ENCODE results near the gene IFNK.
A peak's percentile ranks its signal among the peaks of the same experiment; 100 is the strongest.

Gene IFNK

GRCh38 chr9:27519466-27520465, 4.3 kb upstream of the IFNK start:
- in situ Hi-C loops (cut with HindIII; ENCODE audit: low pct_ligation_motif_present, low sequenced_read_pairs), result loop anchor here (25.0 kb wide), 1 partner anchor 182 kb away; no protein-coding TSS in a partner anchor

DNA sequence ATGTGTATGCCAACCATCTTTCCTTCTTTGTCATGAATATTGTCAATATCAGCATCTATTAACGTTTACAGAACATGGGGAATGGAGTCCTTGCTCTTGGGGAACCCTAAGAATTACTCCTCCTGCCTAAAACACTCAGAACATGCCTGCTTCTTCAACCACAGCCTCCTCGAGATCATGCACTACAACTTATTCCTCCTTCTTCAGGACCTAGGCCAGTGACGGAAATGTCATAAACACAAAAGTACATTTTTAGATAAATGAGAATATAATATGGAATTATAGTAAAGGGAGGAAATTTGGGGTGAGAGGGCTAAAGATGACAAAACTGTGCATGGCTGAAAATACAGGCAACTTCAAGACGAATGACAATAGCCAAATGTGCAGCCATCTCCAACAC, 3.1 kb upstream of the IFNK start:
- H3K27me3 ChIP-seq (replicated peaks), result no peaks in the 10 kb centered on the region
- no peak overlapping the region for H3K4me3 ChIP-seq (ENCODE audit: low read depth, low read length)
- in situ Hi-C loops (cut with HindIII; ENCODE audit: low pct_ligation_motif_present, low sequenced_read_pairs), result loop anchor here (25.0 kb wide), 1 partner anchor 184 kb away; no protein-coding TSS in a partner anchor
- TF ChIP-seq, protein P1, sequence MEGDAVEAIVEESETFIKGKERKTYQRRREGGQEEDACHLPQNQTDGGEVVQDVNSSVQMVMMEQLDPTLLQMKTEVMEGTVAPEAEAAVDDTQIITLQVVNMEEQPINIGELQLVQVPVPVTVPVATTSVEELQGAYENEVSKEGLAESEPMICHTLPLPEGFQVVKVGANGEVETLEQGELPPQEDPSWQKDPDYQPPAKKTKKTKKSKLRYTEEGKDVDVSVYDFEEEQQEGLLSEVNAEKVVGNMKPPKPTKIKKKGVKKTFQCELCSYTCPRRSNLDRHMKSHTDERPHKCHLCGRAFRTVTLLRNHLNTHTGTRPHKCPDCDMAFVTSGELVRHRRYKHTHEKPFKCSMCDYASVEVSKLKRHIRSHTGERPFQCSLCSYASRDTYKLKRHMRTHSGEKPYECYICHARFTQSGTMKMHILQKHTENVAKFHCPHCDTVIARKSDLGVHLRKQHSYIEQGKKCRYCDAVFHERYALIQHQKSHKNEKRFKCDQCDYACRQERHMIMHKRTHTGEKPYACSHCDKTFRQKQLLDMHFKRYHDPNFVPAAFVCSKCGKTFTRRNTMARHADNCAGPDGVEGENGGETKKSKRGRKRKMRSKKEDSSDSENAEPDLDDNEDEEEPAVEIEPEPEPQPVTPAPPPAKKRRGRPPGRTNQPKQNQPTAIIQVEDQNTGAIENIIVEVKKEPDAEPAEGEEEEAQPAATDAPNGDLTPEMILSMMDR (IDR thresholded peaks at IDR 0.05; ENCODE audit: low read depth, low read length, missing control alignments), result no peak
- no peaks in the 10 kb centered on the region for H3K36me3 ChIP-seq (replicated peaks)
- DNase-seq, result no peak
- no peak overlapping the region for H3K27ac ChIP-seq

More at GRCh38 chr9:27519466-27520465, 4.3 kb upstream of the IFNK start:
- Histone ChIP-seq H3K36me3 (replicated peaks) (no peaks in the 10 kb centered on the region), H3K4me3 (ENCODE audit: low read depth, low read length) (no peak overlapping the region), H3K27me3 (replicated peaks) (no peaks in the 10 kb centered on the region), H3K27ac (peak overlapping the region; percentile 46)
- TF ChIP-seq, protein P1 (IDR thresholded peaks at IDR 0.05; ENCODE audit: low read depth, low read length, missing control alignments), result no peak
- peak; percentile 59 for DNase-seq

DNA sequence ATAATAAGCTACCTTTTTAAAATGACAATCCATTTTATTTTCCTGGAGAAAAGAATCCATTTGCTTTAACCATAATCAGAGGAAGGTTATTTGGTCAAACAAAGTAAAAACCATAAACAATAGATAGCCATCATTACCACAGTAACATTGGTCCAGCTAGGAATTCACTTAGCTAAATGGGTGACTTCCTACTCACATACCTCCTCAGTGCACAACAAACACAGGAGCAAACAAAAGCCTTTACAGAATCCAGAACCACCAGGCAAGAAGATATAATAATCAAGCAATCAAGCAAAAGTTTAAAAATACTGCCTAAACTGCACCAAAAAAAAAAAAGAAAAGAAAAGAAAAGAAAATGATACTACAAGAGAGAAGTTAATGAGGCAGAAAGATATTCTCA, 949 bp upstream of the IFNK start:
- H3K27me3 ChIP-seq (replicated peaks), result no peaks in the 10 kb centered on the region
- no peak for DNase-seq
- TF ChIP-seq, protein P1 (IDR thresholded peaks at IDR 0.05; ENCODE audit: low read depth, low read length, missing control alignments), result no peak
- no peak overlapping the region for H3K4me3 ChIP-seq (ENCODE audit: low read depth, low read length)
- H3K36me3 ChIP-seq (replicated peaks), result no peaks in the 10 kb centered on the region
- in situ Hi-C loops (cut with HindIII; ENCODE audit: low pct_ligation_motif_present, low sequenced_read_pairs), result loop anchor here (25.0 kb wide), 1 partner anchor 186 kb away; no protein-coding TSS in a partner anchor
- H3K27ac ChIP-seq, result no peak overlapping the region

DNA sequence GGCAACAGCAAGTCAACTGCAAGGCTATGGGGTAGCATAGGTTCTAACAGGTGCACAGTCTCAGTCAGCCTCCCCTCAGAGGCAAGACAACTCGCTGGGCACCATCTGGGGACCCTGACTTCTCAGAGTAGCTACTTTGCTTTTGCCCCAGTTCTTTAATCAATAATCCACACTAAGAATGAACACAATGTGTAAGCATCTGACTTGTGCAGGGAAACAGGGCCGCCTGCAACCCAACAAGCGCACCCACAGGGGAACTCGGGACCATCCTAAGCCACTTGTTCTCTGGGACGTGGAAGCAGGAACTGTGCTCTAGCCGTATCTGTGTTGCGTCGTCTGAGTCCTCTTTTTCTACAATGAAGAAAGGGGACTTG, 3.6 kb downstream of the IFNK start:
- Histone ChIP-seq H3K27ac (no peak overlapping the region), H3K4me3 (ENCODE audit: low read depth, low read length) (peak overlapping the region; percentile 63), H3K27me3 (replicated peaks) (no peaks in the 10 kb centered on the region), H3K36me3 (replicated peaks) (no peaks in the 10 kb centered on the region)
- in situ Hi-C loops (cut with HindIII; ENCODE audit: low pct_ligation_motif_present, low sequenced_read_pairs), result no loop called here
- TF ChIP-seq, protein P1 (IDR thresholded peaks at IDR 0.05; ENCODE audit: low read depth, low read length, missing control alignments), result no peak
- DNase-seq, result no peak

- no peaks in the 10 kb centered on the region for H3K27me3 ChIP-seq (replicated peaks)
- H3K27ac ChIP-seq, result no peak overlapping the region
- TF ChIP-seq, protein P1 (IDR thresholded peaks at IDR 0.05; ENCODE audit: low read depth, low read length, missing control alignments), result no peak
- peak; percentile 53 for DNase-seq
- peak overlapping the region; percentile 63 for H3K4me3 ChIP-seq (ENCODE audit: low read depth, low read length)
- no peaks in the 10 kb centered on the region for H3K36me3 ChIP-seq (replicated peaks)
- in situ Hi-C loops (cut with HindIII; ENCODE audit: low pct_ligation_motif_present, low sequenced_read_pairs), result no loop called here
Measured at GRCh38 chr9:27528076-27528885, 4.2 kb downstream of the IFNK start.
